GM08714 (cell line): ENCODE data around the gene UTP14A.

Experiments used
- H3K4me3 ChIP-seq: fragments of 200-500 bp; sonication (Bioruptor generic); 2 replicates; pipeline ENCODE4 v1.5.1; 2014; ENCODE audit warnings: mild to moderate bottlenecking, low read length, inconsistent platforms
- ZNF274 ChIP-seq: IDR thresholded peaks from 2 replicates; pipeline ENCODE4 v1.6.1; 2012; ENCODE audit warnings: mild to moderate bottlenecking, low read depth, low read length

Gene UTP14A

GRCh38 chrX:129958083-129958465 is 52.1 kb downstream of the UTP14A start:
- TF ChIP-seq ZNF274, result no peak
- no peak overlapping the region; the same call in 1 of the 2 replicates for H3K4me3 ChIP-seq

- no peak for TF ChIP-seq ZNF274
Measured at GRCh38 chrX:129958814-129959492, 53.0 kb downstream of the UTP14A start.

GRCh38 chrX:129959493-129959832 is 53.5 kb downstream of the UTP14A start:
- no peak for TF ChIP-seq ZNF274
- H3K4me3 ChIP-seq, result no peak overlapping the region

More at GRCh38 chrX:129958814-129959492, 53.0 kb downstream of the UTP14A start:
- H3K4me3 ChIP-seq, result no peak overlapping the region

- TF ChIP-seq ZNF274, result no peak
- H3K4me3 ChIP-seq, result peak overlapping the region; percentile 5; the same call in 1 of the 2 replicates
Measured at GRCh38 chrX:129961180-129962083, 55.5 kb downstream of the UTP14A start.

GRCh38 chrX:129963729-129964128 is 57.8 kb downstream of the UTP14A start:
- no peak for TF ChIP-seq ZNF274
- no peak overlapping the region for H3K4me3 ChIP-seq

GRCh38 chrX:129965166-129965565 is 59.2 kb downstream of the UTP14A start:
- no peak for TF ChIP-seq ZNF274
- no peak overlapping the region for H3K4me3 ChIP-seq

- H3K4me3 ChIP-seq, result no peak overlapping the region
- TF ChIP-seq ZNF274, result no peak
Measured at GRCh38 chrX:129968968-129969367, 63.0 kb downstream of the UTP14A start.

GRCh38 chrX:129976441-129976840 is 70.5 kb downstream of the UTP14A start:
- no peak overlapping the region for H3K4me3 ChIP-seq
- no peak for TF ChIP-seq ZNF274
